Pulmonary artery endothelial cell (primary cell): ENCODE data around the gene UTF1. TPM values are rescaled to one million over a fixed set of nuclear protein-coding genes. Genes with fewer than 3 reads are reported as not detected.

Experiments
- DNase-seq: peaks from one replicate; pipeline ENCODE4 v3.0.0-alpha.2; 2011; ENCODE audit warnings: low read depth, low spot score
- total RNA-seq: library from RNA; depleted of rRNA; stranded (reverse); fragments of >200 nt; gene quantifications from 2 replicates; pipeline ENCODE4 v1.2.3, GENCODE V29; 2014

The UTF1 gene
- total RNA-seq, 1 donor from 2014 or later, result not detected

DNA sequence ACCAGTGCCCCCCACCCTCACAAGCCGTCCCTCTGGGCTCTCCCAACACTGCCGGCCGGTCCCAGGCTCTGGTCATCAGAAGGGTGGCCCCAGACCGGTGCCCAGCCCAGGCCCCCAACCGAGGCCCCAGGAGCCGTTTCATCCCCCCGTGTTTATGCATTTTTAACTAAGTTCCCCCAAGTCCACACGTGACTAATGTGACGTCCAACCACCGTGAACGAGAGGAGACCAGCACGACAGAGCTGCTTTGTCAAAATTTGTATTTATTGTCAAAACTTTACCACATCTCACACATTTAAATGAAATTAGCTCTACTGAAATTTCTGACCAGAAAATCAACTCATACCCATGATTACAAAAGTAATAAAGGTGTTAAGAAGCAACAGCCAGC lies 16.2 kb downstream of the UTF1 start:
- no peak for DNase-seq

DNA sequence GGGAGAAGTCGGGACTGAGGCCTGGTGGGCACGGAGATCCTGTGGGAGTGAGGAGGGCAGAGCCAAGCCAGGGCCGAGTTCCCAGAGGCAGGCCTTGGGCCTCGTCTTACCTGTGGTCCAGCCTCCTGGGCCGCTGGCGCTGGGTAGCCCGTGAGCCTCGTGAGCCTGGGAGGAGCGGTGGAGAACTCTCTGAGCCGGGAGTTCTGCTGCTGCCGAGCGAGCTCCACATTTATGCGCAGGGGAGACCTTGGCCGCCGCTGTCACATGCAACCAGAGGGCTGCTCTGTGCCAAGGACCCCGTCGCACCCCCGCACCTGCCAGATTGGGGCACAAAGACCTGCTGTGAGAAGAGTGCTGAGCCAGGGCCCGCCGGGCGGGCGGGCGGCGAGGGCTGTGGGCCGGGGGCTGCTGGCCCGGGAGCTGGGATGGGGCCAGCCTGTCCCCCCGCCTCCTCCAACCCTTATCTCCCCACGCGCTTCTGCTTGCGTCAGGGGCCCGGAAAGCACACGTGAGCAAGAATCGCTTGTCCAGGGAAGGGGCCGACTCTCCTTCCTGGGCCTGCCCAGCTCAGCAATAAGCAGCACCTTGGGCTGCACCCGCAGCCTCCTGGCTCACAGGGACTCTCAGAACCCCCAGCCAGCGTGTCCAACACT lies 17.8 kb downstream of the UTF1 start:
- no peak for DNase-seq

DNA sequence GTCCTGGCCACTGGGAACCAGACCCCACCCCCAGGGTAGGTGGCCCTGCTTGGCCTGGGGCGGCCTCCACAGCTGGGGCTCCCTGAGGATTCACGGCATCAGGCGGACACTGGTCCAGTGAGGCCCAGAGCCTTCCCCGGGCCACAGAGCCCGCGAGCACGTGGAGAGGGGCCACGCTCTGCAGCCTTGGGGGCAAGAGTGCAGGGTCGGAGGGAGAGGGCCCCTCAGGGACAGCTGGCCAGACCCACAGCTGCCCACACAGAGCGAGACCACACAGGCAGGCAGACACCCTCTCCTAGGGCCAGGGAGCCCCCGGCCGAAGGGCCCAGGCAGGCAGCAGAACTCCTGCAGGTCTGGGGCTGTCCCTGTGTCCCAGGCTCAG lies 18.3 kb downstream of the UTF1 start:
- DNase-seq, result no peak

DNA sequence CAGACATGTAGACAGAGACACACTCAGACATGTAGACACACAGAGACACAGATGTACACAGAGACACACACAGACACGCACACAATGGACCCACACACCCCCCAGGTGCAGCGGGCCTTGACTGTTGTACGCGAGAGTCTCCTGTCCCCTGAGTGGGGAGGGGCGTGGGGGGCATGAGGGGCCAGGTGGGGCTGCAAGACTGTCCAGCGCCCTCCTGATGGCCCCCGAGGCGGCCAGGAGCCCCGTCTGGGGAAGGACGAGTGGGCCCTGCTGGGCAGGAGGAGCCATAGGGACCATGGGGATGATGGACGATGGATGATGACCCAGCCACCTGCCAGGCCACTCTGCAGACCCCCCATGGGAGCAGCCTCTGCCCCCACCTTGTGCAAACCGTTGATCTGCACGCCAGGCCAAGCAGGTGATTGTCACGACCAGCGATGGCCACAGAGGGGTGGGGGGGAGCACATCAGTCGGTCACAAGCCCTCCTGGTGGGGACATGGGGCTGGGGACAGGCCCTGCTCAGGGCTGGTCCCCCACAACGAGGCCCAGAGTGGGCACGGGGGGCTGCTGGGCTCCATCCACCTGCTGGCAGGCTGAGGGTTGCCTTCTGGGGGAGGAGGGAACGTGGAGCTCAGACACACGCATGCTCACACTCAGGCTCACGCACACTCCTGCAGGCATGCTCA lies 19.2 kb downstream of the UTF1 start:
- DNase-seq, result no peak

DNA sequence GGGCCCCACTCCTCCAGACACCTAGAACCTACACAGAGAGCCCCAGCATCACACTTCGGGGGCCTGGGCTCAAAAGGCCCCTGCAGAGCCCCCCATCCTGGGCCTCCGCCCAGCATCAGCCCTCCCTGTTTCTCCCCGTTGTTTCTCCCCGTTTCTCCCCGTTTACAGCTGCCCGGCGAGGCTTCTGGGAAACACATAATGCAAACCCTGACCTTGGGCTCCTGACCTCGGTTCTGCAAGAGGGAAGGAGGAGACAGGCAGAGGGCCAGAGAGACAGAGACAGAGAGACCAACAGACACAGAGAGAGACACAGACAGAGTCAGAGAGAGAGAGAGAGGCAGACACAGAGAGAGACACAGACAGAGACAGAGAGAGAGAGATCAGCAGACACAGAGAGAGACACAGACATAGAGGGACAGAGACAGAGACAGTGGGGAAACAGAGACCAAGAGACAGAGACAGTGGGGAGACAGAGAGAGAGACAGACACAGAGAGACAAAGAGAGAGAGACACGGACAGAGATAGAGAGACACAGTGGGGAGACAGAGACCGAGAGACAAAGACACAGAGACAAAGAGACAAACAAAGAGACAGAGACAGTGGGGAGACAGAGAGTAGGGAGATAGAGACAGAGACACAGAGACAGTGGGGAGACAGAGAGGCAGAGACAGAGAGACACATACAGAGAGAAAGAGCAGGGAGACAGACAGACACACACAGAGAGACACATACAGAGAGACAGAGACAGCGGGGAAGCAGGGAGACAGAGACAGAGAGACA lies 20.1 kb downstream of the UTF1 start:
- no peak for DNase-seq

DNA sequence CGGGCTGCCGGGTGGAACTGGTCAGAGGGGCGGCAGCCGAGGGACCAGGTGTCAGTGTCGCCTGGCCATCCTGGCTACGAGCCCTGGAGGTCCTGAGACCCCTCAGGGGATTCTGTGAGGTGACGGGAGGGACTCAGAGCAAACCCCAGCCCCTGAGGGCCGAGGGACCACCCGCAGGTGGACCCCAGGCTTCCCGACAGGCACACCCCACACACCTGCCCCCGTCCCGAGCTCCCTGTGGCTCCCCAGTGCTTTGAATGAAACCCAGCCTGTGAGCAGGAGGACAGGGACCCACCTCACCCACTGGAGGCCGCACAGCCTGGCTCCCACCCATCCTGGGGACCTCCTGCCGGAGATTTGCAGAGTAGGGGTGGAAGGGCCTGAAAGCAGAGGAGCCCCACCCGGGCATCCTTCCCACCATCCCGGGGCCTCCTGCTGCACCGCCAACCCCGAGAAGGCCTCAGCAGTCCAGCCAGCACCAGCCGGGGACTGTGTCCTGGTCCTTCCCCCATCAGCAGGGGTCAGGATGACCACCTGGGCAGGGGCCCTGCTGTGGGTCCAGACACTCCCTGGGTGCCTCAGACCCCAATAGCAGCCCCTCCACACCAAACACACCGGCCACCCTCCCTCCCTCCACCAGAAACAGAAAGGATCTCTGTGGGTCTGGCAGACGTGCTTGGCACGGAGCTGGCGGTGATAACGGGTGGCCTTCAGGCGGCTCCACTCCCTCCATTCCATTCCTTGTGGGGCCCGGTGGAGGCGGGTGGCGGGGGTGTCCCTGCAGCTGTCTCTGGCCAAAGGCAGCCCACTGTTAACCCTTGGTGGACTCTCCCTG lies 21.6 kb downstream of the UTF1 start:
- DNase-seq, result no peak

DNA sequence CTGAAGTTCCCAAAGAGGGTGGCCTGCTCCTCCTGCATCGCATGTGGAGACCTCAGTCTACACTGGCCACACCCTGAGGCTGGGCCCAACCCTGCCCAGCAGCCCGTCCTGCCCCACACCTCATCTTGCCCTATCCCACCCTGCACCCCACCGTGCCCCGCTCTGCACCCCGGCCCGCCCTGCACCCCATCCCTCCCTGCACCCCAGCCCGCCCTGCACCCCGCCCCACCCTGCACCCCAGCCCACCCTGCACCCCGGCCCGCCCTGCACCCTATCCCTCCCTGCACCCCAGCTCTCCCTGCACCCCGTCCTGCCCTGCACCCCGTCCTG lies 22.2 kb downstream of the UTF1 start:
- DNase-seq, result no peak

DNA sequence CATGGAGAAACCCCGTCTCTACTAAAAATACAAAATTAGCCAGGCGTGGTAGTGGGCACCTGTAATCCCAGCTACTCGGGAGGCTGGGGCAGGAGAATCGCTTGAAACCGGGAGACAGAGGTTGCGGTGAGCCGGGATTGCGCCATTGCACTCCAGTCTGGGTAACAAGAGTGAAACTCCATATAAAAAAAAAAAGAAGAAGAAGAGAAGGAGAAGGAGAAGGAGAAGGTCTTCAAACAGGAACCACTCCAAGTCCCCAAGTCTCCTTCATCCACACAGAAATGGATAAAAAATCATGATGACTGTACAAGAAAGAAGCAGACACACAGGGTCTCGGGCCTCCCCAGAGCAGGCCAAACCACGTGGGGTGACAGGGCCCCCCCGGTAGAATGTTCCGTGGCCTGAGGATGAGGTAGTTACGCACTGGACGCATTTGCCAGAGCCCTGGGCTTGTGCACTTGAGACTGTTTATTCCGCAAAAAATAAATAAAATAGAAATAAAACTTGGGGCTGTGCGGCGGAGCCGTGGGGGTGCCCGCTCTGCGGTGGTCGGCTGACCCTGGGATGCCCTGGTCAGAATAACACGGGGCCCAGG lies 23.4 kb downstream of the UTF1 start:
- no peak for DNase-seq

DNA sequence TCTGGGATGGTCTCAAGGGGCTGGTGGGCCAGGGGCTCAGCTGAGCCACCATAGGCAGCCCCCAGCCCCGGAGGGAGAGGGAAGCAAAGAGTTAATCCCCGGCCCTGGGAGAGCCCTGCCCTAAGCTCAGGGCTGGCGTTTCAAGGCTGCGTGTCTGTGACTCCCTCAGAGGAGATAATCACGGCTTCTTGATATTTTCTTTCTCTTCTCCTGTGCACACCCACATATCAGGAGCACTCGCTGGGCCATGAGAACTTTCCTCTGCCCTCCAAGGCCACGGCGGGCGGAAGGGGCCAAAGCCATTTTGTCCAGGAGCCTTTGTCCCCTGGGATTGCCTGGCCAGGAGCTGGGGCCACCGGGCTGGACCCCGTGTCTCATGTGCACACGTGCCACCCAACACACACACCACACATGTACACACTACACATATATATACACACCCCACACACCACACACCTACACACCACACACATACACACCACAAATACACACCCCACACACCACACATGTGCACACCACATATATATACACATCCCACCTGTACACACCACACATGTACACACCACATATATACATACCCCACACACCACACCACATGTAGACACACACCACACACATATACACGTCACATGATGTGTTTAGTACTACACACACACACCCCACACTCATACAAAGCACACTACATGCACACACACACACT lies 24.6 kb downstream of the UTF1 start:
- no peak for DNase-seq

DNA sequence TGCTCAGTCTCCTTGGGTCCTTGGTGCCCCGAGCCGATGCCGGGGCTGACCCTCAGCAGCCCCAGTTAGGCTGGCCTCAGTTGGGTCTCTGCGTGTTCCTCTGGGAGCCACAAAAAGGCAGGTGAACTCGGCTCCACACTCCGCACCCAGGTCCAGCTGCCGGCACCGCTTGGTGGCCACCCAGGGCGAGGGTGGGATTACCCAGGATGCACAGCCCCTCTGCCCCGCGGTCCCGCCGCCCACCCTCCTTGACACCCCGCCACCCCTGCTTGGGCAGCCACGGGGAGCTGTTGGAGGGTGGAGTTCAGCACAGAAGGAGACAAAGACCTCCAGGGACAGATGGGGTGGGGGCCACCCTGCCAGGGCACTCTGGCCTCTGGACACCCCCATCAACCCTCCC lies 25.3 kb downstream of the UTF1 start:
- no peak for DNase-seq

DNA sequence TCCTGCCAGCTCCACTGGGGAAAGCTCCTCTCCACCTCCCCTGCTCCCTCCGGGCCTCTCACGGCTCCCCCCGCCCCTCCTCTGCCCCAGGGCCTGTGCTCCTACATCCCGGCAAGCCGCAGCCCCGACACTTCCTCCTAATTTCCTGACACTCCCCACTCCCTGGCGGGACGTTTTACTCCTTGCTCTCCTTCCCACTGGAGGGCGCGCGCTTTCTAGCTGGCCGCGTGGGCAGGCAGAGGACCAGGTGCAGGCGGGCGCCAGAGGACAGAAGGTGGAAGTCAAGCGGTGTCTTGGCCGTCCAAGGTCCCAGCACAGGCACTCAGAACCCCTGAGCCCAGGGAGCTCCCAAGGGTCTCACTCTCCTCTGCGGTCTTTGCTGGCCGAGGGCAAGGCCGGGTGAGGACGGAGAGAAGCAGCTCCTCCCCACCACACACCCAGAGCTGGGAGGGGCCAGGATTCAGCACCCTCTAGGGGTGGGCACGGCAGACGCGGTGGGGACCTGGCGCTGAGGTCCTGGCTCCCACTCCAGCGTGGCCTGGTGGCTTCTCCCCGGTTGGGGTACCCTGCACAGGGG lies 27.6 kb downstream of the UTF1 start:
- DNase-seq, result no peak

DNA sequence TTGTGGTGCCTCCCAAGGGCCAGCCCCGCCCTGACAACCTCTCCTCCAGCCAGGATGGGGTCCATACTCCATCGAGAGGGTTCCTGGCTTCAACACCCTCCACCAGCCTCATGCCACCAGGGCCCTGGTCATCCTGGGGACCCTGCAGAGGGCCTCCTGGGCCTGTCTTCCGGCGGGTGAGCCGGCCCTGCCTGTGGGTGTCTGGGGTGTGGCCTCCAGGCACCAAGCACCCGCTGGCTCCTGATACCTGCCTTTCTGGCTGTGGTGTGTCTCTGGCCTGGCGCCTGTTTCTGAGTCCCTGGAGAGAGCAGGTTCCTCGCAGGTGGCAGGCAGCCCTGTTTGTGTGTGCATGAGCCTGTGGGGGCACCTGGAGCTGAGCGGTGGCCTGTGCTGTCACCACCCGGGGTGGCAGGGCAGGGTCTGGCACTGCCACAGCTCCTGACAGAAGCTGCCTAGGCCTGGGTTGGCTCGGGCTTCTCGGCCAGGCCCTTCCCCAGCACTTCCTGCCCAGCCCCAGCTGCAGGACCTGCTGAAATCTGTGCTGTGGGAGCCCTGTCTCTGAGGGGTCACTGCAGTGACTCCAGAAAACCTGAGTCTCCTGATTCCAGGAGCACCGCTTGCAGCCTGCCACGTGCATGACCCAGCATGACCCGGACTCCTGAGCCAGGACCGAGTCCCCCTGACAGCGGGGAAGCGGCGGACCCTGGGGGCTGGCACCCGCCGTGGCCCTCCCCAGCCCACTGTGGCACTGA lies 28.2 kb downstream of the UTF1 start:
- DNase-seq, result no peak

DNA sequence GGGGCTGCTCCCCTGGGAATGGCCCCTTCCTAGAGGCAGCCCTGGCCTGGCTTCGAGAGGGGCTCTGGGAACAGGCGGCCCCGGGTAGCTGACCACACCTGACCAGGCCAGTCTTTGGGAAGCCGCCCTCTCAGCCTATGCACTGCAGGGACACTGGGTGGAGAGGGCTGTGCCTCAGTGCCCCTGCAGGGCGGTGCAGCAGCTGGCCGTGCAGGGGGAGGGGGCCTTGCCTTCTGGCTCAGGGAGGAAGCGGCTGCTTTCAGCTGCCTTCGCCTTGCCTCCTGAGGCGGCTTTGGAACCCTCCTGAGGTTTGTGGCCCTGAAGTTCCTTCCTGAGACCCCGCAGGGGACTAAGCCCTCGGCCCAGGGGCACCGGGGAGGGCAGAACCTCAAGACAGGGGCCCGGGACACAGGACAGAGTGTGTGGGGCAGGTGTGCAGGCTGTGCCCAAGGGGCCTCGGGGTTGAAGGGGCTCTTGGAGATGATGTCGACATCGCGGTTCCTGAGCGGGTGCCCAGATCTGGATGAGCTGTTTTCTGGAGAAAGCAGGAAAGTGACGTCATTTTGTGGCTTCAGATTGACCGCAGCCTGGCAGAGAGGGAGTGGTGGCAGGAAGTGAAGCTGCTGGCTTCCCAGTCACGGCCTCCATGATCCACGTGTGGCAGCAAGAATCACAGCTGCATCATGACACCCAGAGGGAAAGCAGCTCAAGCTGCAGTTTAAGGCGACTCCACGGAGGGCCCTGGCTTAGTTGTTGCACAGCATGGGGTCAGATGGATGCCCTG lies 29.0 kb downstream of the UTF1 start:
- DNase-seq, result peak; percentile 77

DNA sequence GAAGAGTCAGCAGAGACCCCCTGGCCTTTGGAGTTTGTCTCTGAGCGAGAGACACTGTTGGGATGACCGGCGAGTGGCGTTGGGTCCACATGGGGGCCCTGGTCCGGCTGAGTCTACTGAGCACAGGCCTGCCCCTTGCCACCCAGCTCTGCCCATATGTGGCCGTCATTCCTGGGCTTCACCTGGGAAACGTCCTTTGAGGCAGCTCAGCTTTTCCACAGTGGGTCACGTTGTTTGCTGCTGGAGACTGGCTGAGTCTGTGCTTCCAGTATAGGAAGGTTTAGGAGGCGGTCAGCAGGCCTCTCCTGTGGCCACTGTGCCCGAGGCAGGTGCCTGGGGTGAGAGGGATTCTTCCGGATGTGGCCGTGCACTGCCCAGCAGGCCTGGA lies 29.6 kb downstream of the UTF1 start:
- DNase-seq, result no peak

DNA sequence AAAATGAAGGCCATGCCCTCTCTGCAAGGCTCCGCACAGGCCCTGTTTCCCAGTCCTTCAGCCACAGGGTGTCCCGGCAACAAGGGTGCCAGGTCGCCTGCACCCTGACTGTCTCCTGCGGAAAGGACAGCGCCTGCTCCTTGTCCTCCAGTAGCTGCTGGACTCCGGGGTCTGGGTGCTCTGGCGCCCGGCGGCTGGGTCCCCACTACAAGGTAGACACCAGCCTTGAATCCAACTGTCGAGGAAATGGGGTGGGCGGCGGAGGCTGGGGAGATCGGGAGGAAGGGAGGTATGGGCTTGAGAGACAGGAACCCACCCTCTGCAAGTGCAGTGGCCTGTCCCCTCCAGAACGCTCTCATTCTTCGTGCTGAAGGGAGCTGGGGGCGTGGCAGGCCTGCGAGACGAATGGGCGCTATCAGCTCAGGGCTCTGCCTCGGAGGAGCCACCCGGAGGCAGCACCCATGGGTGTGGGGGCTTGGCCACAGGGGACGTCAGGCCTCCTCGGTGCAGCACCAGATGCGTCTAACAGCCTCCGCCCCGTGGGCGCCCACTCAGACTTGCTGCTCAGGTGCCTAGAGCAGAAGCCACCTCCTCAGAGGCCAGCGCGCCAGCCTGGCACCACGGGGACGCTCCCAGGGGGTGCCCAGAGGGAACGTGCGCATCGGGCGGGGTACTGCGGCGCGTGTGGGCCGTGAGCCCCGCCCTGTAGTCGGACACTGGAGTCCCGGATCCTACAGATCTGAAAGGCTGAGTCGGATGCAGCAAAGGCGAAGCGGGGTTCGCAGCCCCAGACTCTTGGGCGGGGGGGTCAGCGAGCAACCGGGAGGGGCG lies 31.1 kb downstream of the UTF1 start:
- no peak for DNase-seq

DNA sequence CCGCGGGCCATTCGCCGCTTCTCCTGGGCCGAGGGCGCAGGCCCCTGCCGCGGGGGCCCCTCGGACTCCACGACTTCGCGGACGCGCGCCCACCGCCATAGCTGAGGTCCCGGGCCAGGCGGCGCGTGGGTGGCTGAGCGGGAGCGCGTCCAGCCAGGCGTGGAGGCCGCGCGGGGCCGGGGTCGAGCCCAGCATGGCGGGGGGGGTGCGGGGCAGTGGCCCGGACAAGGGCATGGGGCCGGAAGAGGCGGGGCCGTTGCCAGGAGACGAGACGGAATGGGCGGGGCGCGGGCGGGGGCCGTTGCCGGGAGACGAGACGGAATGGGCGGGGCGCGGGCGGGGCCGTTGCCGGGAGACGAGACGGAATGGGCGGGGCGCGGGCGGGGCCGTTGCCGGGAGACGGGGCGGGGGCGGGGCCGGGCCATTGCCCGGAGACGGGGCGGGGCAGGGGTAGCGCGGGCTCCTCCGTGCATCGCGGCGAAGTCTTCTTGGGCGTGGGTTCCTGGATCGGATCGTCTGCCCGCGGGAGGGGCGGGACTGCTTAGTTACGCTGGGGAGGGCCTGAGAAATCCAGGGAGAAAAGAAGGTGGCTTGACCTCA lies 31.8 kb downstream of the UTF1 start:
- DNase-seq, result no peak

DNA sequence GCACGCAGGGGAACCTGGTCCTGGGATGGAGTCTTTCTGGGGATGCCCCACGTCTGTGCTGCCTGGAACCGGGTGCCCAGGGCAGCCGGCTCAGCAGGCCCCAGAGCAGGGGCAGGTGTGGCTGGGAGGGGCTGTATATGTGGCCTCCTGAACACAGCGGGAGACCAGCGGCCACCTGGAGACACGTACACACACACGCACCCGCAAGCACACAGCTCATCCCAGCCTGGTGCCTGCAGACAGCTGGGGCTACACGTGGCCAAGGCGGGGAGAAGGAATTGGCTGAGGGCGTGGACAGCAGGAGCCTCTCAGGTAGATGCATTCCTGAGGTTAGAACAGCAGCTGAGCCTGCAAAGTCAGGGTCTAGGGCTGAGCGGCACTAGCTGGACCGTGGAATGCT lies 32.7 kb downstream of the UTF1 start:
- no peak for DNase-seq

DNA sequence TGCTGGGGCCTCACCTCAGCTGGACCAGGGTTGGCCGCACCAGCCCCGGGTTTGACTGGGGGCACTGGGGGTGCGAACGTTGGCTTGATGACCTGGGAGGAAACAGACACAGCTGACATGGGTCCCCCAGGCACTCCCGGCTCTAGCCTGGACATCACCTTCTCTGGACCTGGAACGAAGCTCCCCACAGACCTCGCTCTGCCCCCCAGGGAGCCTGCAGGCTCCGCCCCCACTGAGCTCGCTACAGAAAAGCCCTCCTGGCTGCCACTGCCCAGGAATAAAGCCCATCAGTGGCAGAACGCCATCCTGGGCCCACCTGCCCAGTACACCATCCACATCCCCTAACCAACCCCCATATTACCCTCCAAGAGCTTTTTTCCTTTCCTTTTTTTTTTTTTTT lies 33.7 kb downstream of the UTF1 start:
- no peak for DNase-seq
